HS-27A (cell line): ENCODE results near the gene TRAPPC3.

Experiments used
- DNase-seq: peaks from one replicate; pipeline ENCODE4 v3.0.0-alpha.2; 2012; ENCODE audit warnings: low read depth, missing footprints

Gene TRAPPC3

GRCh38 chr1:36151134-36151844 lies 2.0 kb upstream of the TRAPPC3 start:
- no peak for DNase-seq

GRCh38 chr1:36150296-36151133 lies 1.2 kb upstream of the TRAPPC3 start:
- peak; percentile 86 for DNase-seq

DNA sequence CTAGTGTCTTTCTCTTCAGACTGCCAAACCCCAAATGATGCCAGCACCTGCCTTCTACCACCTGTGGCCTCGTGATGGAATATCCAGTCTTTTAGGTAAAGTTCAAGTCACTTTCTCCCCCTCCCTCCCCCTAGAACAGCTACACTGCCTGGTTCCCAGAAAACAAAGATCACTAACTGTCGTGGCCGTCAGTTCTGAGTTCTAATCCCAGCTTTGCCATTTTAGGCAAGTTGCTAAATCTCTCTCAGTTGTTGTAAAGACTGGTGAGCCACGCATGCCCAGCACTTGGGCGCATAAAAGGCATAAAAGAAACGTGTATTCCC lies 648 bp upstream of the TRAPPC3 start:
- no peak for DNase-seq

GRCh38 chr1:36148821-36149236 lies 457 bp downstream of the TRAPPC3 start:
- DNase-seq, result no peak

DNA sequence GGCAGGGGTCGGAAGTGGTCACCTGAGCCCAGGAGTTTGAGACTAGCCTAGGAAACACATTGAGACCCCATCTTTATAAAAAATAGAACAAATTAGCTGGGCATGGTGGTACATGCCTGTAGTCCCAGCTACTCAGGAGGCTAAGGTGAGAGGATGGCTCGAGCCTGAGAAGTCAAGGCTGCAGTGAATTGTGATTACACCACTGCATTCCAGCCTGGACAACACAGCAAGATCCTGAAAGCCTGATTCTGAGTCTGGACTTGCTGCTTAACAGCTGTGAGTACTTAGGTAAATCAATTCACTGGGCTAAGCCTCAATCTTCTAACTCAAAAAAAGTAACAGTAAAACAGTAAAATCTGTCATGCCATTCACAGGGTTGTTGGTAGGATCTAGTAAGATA lies 4.9 kb downstream of the TRAPPC3 start:
- DNase-seq, result no peak

- no peak for DNase-seq
Measured at GRCh38 chr1:36143424-36143823, 5.9 kb downstream of the TRAPPC3 start.

DNA sequence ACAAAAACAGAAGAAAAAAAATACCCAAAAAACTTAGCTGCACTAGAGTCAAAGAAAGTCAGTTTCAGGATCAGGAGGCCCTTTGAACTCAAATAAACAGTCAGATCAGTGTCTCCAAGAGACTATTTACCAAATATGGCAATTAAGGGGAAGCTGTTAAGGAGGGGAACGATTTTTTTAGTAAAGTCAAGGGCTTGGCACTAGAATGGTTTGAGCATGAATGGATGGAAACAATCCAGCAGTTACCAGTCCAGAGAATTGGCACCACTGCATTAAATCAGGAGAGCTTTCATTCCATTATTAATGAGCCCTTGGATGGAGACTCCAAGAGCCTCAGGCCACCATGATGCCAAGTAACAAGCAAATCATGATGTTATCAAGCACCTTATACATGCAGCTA lies 7.2 kb downstream of the TRAPPC3 start:
- no peak for DNase-seq

DNA sequence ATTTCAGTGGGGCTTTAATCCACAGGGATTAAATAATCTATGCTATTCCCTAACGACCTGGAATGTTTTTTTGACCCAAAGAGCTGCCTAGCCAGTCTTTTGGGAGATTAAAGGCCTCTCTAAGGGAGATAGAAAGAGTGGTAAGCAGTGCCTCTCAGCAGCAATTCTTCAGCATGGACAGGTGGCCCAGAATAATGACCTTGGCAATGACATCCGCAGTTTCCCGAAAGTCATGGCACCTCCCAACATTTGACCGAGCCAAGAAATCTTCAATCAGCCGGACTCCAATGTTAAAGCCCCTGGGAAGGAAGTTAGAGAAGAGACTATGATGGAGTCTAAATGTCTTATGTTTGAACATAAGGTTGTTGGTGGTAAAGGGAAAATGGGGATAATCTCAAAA lies 9.8 kb downstream of the TRAPPC3 start:
- no peak for DNase-seq

DNA sequence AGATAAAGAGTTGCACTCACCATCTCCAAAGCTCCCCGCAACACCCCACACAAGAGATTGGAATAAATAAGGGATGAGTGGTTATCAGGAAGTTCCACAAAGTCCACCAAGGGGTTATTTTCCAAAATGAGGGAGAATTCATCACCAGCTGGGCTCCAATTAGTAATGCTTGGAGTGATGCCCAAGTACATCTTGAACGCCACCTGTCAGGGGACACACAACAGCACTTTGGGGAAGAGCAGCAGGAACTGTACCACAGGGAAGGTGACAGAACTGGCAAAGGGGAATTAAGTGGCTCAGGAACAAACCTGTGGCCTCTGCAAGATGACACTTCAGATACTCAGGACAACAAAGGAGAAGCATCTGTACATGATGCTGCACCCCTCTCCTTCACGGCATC lies 11.5 kb downstream of the TRAPPC3 start:
- no peak for DNase-seq

DNA sequence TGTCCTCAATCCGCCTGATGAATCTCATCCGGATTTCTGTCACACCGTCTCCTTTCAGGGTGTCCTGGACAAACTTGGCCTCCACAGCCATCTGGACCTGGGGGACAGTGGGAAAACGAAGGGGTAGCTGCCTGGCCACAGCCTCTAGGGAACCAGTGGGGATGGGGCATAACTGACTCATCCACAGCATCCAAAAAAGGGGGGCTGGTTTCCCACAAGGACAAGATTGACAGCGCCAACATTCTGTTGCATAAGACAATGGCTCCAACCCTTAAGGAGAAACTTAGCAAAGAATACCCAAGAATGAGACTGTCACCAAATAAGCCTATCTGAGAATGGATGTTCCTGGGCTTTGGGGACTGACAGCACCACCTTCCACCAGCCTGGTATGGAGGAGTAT lies 12.1 kb downstream of the TRAPPC3 start:
- no peak for DNase-seq

DNA sequence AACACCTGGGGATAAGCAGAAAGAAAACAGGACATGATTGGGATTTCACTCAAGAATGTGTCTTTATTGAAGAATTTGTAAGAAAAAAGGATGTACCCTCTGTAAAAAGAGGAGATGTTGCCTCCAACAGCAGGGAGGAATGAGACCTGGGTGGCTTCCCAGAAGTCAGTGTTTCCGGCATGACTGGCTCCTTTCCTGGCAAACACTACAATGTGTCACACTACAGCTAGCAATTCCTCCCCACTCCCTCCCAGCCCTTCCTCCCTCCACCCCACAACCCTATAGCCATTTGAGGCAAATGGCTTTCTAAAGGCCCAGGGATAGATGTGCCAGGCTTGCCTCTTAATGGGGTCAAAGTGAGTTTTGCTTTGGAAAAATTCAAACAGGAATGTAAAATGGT lies 12.8 kb downstream of the TRAPPC3 start:
- peak; percentile 66 for DNase-seq

GRCh38 chr1:36135796-36136195 lies 13.5 kb downstream of the TRAPPC3 start:
- DNase-seq, result no peak

DNA sequence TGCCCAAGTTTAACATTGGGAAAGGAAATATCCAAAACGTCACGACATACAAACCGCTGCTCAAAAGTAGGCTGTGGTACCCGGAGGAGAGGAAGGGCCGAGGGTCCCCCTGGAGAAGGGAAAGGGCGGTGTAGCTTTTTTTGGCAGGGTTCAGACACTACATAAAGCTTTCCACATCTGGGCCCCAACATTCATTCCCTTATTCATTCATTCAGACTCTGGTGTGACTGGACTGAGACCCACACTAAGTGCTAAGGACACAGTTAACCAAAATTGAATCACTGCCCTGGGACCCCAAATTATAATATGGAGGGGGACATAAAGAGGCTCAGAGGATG lies 14.0 kb downstream of the TRAPPC3 start:
- DNase-seq, result no peak

GRCh38 chr1:36134505-36135329 lies 14.6 kb downstream of the TRAPPC3 start:
- DNase-seq, result peak; percentile 70

DNA sequence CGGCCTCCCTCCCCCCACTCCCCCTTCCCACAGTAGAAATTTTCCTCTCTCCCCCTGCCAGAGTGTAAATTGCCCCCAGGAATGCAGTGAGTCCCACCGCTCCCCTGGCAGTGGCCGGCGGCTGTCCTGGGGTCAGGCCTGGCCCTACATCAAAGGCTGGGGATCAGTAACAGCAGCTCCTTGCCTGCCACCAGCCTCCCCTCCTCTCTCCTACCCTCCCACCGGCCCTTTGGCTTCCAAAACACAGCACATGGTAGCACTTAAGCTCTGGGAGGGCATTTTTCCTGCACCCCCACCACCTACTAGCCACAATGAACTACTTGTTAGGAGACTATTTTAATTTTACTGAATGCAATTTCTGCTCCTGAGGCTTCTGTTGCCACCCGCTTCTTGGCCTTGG lies 15.3 kb downstream of the TRAPPC3 start:
- no peak for DNase-seq

DNA sequence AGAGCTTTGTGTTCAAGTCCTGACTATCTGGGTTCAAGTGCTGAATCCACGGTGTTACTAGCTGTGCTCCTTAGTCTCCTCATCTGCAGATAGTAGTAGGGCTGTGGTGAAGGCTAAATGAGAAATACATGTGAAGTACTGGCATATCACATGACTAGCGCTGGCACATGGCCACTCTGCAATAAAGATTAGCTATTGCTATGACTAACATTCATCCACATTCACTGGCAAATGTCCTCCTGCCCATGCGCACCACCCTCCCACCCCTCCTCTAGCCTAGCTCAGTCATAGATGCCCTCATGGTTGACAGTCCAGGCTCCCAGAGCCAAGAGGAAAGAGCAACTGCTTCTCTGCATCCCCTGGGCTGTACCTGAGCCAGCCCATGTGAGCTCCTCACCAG lies 15.8 kb downstream of the TRAPPC3 start:
- DNase-seq, result peak; percentile 89

DNA sequence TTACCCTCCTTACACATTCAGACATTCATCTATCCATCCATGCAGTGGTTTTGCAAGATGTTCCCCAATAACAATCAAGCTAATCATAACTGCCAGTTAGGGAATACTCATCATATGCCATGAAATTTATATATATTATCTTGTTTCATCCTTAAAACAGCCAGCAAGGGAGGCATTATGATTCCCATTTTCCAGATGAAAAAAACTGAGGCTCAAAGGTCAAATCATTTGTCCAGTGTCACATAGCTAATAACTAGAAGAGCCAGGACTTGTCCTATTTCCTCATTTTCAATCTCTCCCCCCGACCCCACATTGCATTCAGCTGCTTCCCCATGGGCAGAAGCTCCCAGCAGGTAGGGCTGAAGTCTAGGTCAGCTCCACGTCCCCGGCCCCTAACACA lies 17.3 kb downstream of the TRAPPC3 start:
- no peak for DNase-seq

DNA sequence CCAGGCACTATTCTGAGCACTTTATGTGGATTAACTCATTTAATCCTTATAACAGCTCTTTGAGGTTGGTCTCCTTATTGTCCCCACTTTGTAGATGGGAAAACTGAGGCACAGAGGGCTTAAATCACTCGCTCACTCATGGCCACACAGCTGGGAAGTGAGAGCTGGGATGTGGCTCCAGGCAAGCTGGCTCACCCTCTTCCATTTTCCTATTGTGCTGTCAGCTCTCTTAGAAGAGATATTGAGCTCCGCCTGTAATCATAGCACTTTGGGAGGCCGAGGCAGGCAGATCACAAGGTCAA lies 20.4 kb downstream of the TRAPPC3 start:
- no peak for DNase-seq

DNA sequence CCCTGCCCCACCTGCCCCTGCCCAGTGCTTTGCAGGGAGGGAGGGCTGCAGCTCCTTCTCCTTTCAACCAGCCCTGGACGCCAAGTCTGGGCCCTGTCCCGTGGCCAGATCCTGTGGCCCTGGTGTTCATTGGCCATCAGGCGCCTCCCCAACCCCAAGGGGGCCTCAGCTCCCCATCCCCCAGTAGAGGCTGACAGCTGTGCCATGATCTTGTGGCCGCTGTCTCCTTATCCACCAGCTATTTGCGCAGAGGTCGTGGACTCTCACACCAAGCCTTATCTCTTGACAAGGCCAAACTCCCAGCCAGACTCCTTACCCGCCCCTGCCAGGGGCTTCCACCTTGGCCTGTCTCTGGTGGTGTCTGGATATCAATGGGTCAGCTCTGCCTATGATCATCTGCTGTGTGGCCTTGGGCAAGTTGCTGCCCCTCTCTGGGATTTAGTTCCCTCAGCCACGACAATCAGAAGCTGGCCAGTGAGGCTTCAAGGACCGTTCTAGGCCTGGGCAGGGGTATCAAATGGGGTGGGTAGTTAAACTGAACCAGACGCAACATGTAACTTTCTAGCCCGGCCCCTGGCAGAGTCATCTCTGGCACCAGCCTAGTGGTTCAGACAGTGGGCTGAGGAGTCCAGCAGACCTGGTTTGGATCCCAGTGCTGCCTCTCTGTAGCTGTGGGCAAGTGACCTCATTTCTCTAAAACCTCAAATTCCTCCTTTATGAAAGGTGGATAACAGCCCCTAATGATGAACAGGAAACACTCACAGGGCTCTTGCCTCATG lies 21.0 kb downstream of the TRAPPC3 start:
- DNase-seq, result no peak

GRCh38 chr1:36126797-36127500 lies 22.3 kb downstream of the TRAPPC3 start:
- no peak for DNase-seq

GRCh38 chr1:36126005-36126716 lies 23.1 kb downstream of the TRAPPC3 start:
- no peak for DNase-seq
